Measurements from ENCODE around the gene TMC6.

TMC6 gene

DNA sequence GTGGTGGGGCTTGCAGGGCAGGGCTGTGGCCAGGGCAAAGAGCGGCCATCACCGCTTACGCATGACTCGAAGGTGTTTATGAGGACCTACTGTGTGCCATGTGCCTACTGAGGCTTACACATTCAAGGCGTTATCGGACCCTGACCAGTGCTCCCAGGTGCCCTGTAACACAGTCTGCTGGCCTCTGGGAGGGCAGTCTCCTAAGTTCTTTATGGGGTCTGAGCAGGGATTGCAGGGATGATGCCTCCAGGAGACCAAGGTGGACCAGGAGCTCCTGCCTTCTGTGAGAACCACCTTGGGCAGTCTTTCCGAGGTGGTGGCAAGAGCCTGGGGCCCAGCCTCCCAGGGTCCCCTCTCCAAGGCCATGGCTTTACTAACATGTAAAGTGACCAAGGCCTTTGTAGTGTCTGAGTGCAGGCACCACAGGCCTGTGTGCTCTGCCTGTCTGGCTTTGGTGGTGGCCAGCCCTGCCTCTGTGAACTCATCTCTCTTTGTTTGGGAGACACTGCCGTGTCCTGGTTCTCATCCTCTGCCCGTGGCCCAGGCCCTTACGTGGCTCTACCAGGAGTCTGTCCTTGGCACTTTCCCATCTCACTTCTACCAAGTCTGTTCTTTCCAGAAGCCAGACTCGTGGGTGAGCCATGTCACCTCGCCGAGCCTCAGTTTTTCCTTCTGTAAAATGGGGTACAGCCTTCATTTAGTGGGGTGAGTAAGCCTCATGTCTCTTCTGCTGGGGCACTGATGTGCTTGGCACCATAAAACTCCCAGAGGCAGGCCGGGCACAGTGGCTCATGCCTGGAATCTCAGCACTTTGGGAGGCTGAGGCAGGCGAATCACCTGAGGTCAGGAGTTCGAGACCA is 36.4 kb upstream of the TMC6 start:
- no peak overlapping the region for H3K4me3 ChIP-seq (ENCODE audit: low read length)
- TF ChIP-seq, protein P1, sequence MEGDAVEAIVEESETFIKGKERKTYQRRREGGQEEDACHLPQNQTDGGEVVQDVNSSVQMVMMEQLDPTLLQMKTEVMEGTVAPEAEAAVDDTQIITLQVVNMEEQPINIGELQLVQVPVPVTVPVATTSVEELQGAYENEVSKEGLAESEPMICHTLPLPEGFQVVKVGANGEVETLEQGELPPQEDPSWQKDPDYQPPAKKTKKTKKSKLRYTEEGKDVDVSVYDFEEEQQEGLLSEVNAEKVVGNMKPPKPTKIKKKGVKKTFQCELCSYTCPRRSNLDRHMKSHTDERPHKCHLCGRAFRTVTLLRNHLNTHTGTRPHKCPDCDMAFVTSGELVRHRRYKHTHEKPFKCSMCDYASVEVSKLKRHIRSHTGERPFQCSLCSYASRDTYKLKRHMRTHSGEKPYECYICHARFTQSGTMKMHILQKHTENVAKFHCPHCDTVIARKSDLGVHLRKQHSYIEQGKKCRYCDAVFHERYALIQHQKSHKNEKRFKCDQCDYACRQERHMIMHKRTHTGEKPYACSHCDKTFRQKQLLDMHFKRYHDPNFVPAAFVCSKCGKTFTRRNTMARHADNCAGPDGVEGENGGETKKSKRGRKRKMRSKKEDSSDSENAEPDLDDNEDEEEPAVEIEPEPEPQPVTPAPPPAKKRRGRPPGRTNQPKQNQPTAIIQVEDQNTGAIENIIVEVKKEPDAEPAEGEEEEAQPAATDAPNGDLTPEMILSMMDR (conservative IDR thresholded peaks at IDR 0.05; ENCODE audit: low read length), result no peak
- DNase-seq (ENCODE audit: low read depth), result no peak

DNA sequence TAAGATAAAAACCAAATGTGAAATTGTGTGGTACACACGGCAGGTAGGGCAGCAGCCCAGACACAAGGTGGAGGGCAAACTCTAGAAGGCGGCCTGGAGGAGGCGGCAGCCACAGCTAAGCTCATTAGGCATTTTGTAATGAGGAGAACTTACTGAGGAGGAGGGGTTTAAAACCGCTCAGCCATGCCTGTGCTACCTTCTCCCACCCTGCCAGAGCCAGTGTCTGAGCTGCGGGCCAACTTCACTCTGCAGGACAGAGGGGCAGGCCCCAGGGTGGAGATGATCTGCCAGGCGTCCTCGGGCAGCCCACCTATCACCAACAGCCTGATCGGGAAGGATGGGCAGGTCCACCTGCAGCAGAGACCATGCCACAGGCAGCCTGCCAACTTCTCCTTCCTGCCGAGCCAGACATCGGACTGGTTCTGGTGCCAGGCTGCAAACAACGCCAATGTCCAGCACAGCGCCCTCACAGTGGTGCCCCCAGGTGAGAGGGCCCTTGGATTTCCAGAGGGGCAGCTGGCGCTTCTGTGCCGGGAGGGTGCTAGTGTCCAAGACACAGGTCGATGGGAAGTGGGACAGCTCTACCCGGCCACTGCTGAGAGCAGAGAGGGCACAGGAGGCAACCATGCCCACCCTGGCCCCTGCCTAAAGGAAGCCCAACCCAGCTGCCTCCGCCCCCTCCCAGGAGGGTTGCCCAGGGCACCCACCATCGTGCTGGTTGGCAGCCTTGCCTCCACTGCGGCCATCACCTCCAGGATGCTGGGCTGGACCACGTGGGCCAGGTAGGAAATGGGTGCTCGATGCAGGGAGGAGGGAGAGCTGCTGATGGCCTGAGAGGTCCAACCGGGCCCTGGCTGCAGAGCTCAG is 35.6 kb upstream of the TMC6 start:
- TF ChIP-seq, protein P1 (conservative IDR thresholded peaks at IDR 0.05; ENCODE audit: low read length), result no peak
- no peak for DNase-seq (ENCODE audit: low read depth)
- H3K4me3 ChIP-seq (ENCODE audit: low read length), result no peak overlapping the region

DNA sequence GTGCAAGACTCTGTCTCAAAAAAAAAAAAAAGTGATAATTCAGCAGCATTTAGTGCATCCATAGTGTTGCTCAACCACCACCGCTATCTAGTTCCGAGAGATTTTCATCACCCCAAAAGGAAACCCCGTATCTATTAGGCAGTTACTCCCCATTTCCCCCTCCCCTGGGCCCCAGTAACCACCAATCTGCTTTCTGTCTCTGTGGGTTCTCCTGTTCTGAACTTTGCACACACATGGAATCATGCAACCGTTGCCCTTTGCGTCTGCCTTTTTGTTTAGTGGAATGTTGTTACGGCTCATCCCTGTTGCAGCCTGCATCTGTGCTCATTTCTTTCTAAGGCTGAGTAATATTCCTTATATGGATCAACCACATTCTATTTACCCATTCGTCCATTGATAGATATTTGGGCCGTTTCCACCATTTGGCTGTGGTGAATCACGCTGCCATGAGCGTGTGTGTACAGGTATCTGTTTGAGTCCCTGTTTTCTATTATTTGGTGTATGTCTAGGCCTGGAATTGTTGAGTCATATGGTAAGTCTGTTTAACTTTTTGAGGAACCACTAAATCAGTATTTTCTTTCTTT is 31.1 kb upstream of the TMC6 start:
- no peak overlapping the region for H3K4me3 ChIP-seq (ENCODE audit: low read length)
- peak; percentile 70 for DNase-seq (ENCODE audit: low read depth)
- TF ChIP-seq, protein P1 (conservative IDR thresholded peaks at IDR 0.05; ENCODE audit: low read length), result no peak

- no peak overlapping the region for H3K4me3 ChIP-seq (ENCODE audit: low read length)
- TF ChIP-seq, protein P1 (conservative IDR thresholded peaks at IDR 0.05; ENCODE audit: low read length), result no peak
- DNase-seq (ENCODE audit: low read depth), result no peak
These were observed 26.6 kb upstream of the TMC6 start for GRCh38 chr17:78154903-78155811.

GRCh38 chr17:78151514-78152008 is 23.0 kb upstream of the TMC6 start:
- H3K4me3 ChIP-seq (ENCODE audit: low read length), result no peak overlapping the region
- TF ChIP-seq, protein P1 (conservative IDR thresholded peaks at IDR 0.05; ENCODE audit: low read length), result no peak
- no peak for DNase-seq (ENCODE audit: low read depth)

GRCh38 chr17:78148286-78149016 is 19.9 kb upstream of the TMC6 start:
- H3K4me3 ChIP-seq (ENCODE audit: low read length), result no peak overlapping the region
- TF ChIP-seq, protein P1 (conservative IDR thresholded peaks at IDR 0.05; ENCODE audit: low read length), result no peak
- DNase-seq (ENCODE audit: low read depth), result no peak
